KMS-11 (cell line): Measurements from ENCODE around the gene RNASET2.

Source experiments
- H2AFZ ChIP-seq: fragments of 200-600 bp; sonication (generic); 2 replicates; pipeline ENCODE4 v1.6.1; 2016; ENCODE audit warnings: antibody characterized with exemption, mixed run types, low read depth
- H3K27ac ChIP-seq: fragments of 200-600 bp; sonication (generic); 2 replicates; pipeline ENCODE4 v1.6.1; 2016; ENCODE audit warnings: mild to moderate bottlenecking, mixed run types
- H3K27me3 ChIP-seq: fragments of 200-600 bp; sonication (generic); 2 replicates; pipeline ENCODE4 v1.6.1; 2017; ENCODE audit warnings: mild to moderate bottlenecking, low read depth, mixed run types, moderate library complexity; ENCODE audit not compliant: insufficient read depth
- H3K36me3 ChIP-seq: fragments of 200-600 bp; sonication (generic); 2 replicates; pipeline ENCODE4 v1.6.1; 2017; ENCODE audit warnings: mild to moderate bottlenecking, mixed run types; ENCODE audit not compliant: insufficient read depth
- H3K4me1 ChIP-seq: fragments of 200-600 bp; sonication (generic); 2 replicates; pipeline ENCODE4 v1.6.1; 2016; ENCODE audit warnings: mild to moderate bottlenecking, low read depth, mixed run types; ENCODE audit not compliant: poor library complexity, severe bottlenecking
- H3K4me2 ChIP-seq: fragments of 200-600 bp; sonication (generic); 2 replicates; pipeline ENCODE4 v1.7.0; 2016; ENCODE audit warnings: mild to moderate bottlenecking, mixed run types
- H3K4me3 ChIP-seq: fragments of 200-600 bp; sonication (generic); IDR thresholded peaks from 2 replicates; pipeline ENCODE4 v1.6.1; 2017; ENCODE audit warnings: low read depth, low read length, mixed read lengths; ENCODE audit not compliant: insufficient read depth
- H3K79me2 ChIP-seq: fragments of 200-600 bp; sonication (generic); 2 replicates; pipeline ENCODE4 v1.6.1; 2016; ENCODE audit warnings: low read depth, mixed run types; ENCODE audit not compliant: insufficient read depth
- H3K9ac ChIP-seq: fragments of 200-600 bp; sonication (generic); 2 replicates; pipeline ENCODE4 v1.6.1; 2016; ENCODE audit warnings: mild to moderate bottlenecking, mixed run types
- H4K20me1 ChIP-seq: fragments of 200-600 bp; sonication (generic); 2 replicates; pipeline ENCODE4 v1.6.1; 2016; ENCODE audit warnings: mild to moderate bottlenecking, mixed run types; ENCODE audit not compliant: insufficient read depth
- TF ChIP-seq, protein P1 (sequence below): fragments of 200-600 bp; sonication (generic); conservative IDR thresholded peaks from 2 replicates; pipeline ENCODE4 v1.6.1; 2017; ENCODE audit warnings: low read depth, mild to moderate bottlenecking, antibody characterized with exemption, low read length, moderate library complexity, mixed read lengths

Gene RNASET2

DNA sequence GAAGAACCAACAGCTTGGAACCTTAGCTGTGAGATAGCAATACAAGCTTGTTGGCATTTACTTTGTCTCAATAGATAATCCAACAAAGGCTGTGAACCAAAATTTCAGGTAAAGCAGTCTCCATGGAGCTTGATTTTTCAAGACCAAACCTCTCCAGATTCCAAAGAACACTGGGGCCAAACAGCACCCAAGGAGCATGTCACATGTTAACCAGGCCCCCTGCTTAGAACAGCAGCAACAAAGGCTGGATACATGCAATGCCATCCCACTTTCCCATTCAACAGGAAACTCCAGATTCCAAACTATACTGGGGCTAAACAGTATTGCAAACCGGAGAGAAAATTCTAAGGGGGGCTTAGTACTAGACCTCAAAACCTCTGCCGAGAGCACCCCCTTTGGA lies 15.8 kb upstream of the RNASET2 start:
- Histone ChIP-seq H3K27ac (no peak overlapping the region), H3K79me2 (no peaks in the 10 kb centered on the region), H3K36me3 (no peaks in the 10 kb centered on the region), H3K4me3 (no peak overlapping the region), H3K9ac (no peak overlapping the region), H3K27me3 (no peaks in the 10 kb centered on the region), H3K4me1 (no peaks in the 10 kb centered on the region), H3K4me2 (no peak overlapping the region), H4K20me1 (no peaks in the 10 kb centered on the region), H2AFZ (no peak overlapping the region)
- TF ChIP-seq, protein P1, sequence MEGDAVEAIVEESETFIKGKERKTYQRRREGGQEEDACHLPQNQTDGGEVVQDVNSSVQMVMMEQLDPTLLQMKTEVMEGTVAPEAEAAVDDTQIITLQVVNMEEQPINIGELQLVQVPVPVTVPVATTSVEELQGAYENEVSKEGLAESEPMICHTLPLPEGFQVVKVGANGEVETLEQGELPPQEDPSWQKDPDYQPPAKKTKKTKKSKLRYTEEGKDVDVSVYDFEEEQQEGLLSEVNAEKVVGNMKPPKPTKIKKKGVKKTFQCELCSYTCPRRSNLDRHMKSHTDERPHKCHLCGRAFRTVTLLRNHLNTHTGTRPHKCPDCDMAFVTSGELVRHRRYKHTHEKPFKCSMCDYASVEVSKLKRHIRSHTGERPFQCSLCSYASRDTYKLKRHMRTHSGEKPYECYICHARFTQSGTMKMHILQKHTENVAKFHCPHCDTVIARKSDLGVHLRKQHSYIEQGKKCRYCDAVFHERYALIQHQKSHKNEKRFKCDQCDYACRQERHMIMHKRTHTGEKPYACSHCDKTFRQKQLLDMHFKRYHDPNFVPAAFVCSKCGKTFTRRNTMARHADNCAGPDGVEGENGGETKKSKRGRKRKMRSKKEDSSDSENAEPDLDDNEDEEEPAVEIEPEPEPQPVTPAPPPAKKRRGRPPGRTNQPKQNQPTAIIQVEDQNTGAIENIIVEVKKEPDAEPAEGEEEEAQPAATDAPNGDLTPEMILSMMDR = no peak

DNA sequence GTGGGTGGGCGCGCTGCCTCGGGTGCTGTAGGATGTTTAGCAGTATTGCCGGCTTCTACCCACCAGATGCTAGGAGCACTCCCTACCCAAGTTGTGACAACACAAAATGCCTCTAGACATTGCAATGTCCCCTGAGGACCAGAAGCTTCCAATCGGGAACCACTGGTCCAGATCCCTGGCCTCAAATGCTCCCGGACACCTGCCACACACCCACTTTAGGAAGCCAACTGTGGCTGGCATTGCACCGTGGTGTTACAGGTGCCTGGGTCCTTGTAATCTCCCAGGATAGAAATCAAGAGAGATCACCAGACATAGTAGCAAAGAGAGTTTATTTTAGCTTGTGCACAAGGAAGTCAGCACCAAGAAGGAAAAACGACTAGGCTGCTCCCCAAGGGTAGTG lies 14.9 kb upstream of the RNASET2 start:
- H4K20me1 ChIP-seq = no peaks in the 10 kb centered on the region
- no peak overlapping the region for H2AFZ ChIP-seq
- no peaks in the 10 kb centered on the region for H3K36me3 ChIP-seq
- no peaks in the 10 kb centered on the region for H3K4me1 ChIP-seq
- H3K4me3 ChIP-seq = no peak overlapping the region
- H3K9ac ChIP-seq = no peak overlapping the region
- H3K4me2 ChIP-seq = no peak overlapping the region
- TF ChIP-seq, protein P1 = no peak
- no peak overlapping the region for H3K27ac ChIP-seq
- no peaks in the 10 kb centered on the region for H3K79me2 ChIP-seq
- H3K27me3 ChIP-seq = no peaks in the 10 kb centered on the region

DNA sequence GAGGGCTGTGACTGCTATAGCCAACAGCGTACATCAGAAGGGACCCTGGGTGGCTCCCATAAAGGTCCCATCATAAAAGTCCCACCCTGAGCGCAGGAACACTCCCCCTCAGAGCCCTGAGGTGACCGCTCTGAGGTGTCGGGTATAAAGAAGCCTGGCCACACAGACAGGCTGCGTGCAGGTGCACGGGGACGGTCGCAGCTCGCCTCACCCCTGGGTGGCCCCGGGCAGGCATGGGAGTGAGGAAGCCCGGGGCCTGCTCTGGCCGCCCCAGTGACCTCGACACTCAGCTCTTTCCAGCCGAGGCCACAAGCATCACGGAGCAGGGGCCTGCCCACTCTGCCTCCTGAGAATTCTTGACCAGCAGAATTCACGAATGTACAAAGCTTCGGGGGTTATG lies 14.4 kb upstream of the RNASET2 start:
- no peak overlapping the region for H3K9ac ChIP-seq
- no peak overlapping the region for H3K27ac ChIP-seq
- H3K4me3 ChIP-seq = no peak overlapping the region
- H3K27me3 ChIP-seq = no peaks in the 10 kb centered on the region
- no peaks in the 10 kb centered on the region for H3K4me1 ChIP-seq
- H4K20me1 ChIP-seq = no peaks in the 10 kb centered on the region
- no peak overlapping the region for H3K4me2 ChIP-seq
- no peak overlapping the region for H2AFZ ChIP-seq
- no peaks in the 10 kb centered on the region for H3K36me3 ChIP-seq
- TF ChIP-seq, protein P1 = no peak
- no peaks in the 10 kb centered on the region for H3K79me2 ChIP-seq

- TF ChIP-seq, protein P1 = no peak
- Histone ChIP-seq H3K36me3 (no peaks in the 10 kb centered on the region), H3K27me3 (no peaks in the 10 kb centered on the region), H2AFZ (no peak overlapping the region), H3K9ac (no peak overlapping the region), H3K79me2 (no peaks in the 10 kb centered on the region), H3K4me1 (no peaks in the 10 kb centered on the region), H3K27ac (no peak overlapping the region), H4K20me1 (no peaks in the 10 kb centered on the region), H3K4me3 (no peak overlapping the region), H3K4me2 (no peak overlapping the region)
Measured at GRCh38 chr6:166970091-166970490, 13.7 kb upstream of the RNASET2 start.
